Lung (tissue), 12 donors: ENCODE results near the gene IFNE. TPM values are rescaled to one million over a fixed set of nuclear protein-coding genes. Genes with fewer than 3 reads are reported as not detected.

Experiments used
- ATAC-seq: fragments of 200-7000 bp; cut with Tn5 transposase; one replicate; pipeline ENCODE4 v1.9.1; 2020; ENCODE audit warnings: moderate number of reproducible peaks; ENCODE audit not compliant: insufficient read depth, low FRiP score
- DNase-seq, 3 donors: peaks; one replicate each; pipeline ENCODE4 v3.0.0-alpha.2; 2013 to 2017
- H3K27ac ChIP-seq, 2 donors: one replicate each; pipeline ENCODE4 v1.5.1; 2013; ENCODE audit warnings: mild to moderate bottlenecking in 2 of 2, moderate library complexity in 2 of 2, control low read depth in 1 of 2, inconsistent platforms in 1 of 2, low read depth in 1 of 2, low read length in 1 of 2
- H3K27me3 ChIP-seq, 3 donors: one replicate each; pipeline ENCODE4 v1.5.1; 2013; ENCODE audit warnings: low read length in 2 of 3; ENCODE audit not compliant: control insufficient read depth in 3 of 3, insufficient read depth in 3 of 3
- H3K36me3 ChIP-seq, 4 donors: one replicate each; pipeline ENCODE4 v1.5.1; 2013; ENCODE audit warnings: low read length in 4 of 4, mild to moderate bottlenecking in 1 of 4, moderate library complexity in 1 of 4; ENCODE audit not compliant: control insufficient read depth in 4 of 4, insufficient read depth in 4 of 4
- H3K4me1 ChIP-seq, 5 donors: one replicate each; pipeline ENCODE4 v1.5.1; 2013; ENCODE audit warnings: low read length in 5 of 5, mild to moderate bottlenecking in 2 of 5, moderate library complexity in 1 of 5; ENCODE audit not compliant: control insufficient read depth in 5 of 5, insufficient read depth in 5 of 5
- H3K4me3 ChIP-seq: one replicate; pipeline ENCODE4 v1.5.1; 2013; ENCODE audit warnings: mild to moderate bottlenecking, control low read depth, moderate library complexity
- H3K9ac ChIP-seq, 2 donors: one replicate each; pipeline ENCODE4 v1.5.1; 2013; ENCODE audit warnings: low read length in 2 of 2, control low read depth in 1 of 2; ENCODE audit not compliant: insufficient read depth in 1 of 2
- H3K9me3 ChIP-seq, 4 donors: one replicate each; pipeline ENCODE4 v1.5.1; 2013; ENCODE audit warnings: low read length in 3 of 4, mild to moderate bottlenecking in 1 of 4, moderate library complexity in 1 of 4; ENCODE audit not compliant: control insufficient read depth in 4 of 4, insufficient read depth in 3 of 4
- CTCF ChIP-seq: IDR thresholded peaks from 2 replicates; pipeline ENCODE4 v1.5.1; 2012; ENCODE audit warnings: mild to moderate bottlenecking; ENCODE audit errors: control extremely low read depth, extremely low read depth
- WGBS, 2 donors: extraction: QIAGEN DNeasy Blood & Tissue Kit; methylation state at CpG; one replicate each; pipeline ENCODE4 v1.1.7; 2013; 5-methylcytosine and 5-hydroxymethylcytosine counted together
- polyA plus RNA-seq, 2 donors: library from polyadenylated mRNA; stranded (reverse); fragments of 200-250 nt; gene quantifications; one replicate each; pipeline ENCODE4 v1.2.1, GENCODE V29; 2013
- total RNA-seq, 2 donors: library from RNA; depleted of rRNA in 1 of 2; stranded (reverse); fragments of >200 nt in 1 of 2; gene quantifications; one replicate each; pipeline ENCODE4 v1.2.1, GENCODE V29; 2014 to 2021
- donor health status: control.
- donor health status: control.
- donor health status: Bipolar disorder and iron deficiency.
- donor health status: healthy.
- donor health status: DM: yes; HTN: yes; CAD: no.

The IFNE gene
- total and polyA plus RNA-seq, 4 donors = 0.20 TPM; not detected in 3

- no peaks in the 10 kb centered on the region for H3K4me1 ChIP-seq
- no peak overlapping the region for H3K9ac ChIP-seq
- H3K4me3 ChIP-seq = no peak overlapping the region
- no peak overlapping the region for H3K27ac ChIP-seq
- DNase-seq (no peak), ATAC-seq (no peak)
- H3K36me3 ChIP-seq = no peaks in the 10 kb centered on the region
- H3K9me3 ChIP-seq = no peaks in the 10 kb centered on the region
- no peak for TF ChIP-seq CTCF
- WGBS, 2 donors = 86 to 93% methylated on average over 5 of the region's 5 CpGs
- no peaks in the 10 kb centered on the region for H3K27me3 ChIP-seq
Measured at GRCh38 chr9:21470126-21470525, 12.0 kb downstream of the IFNE start.

- Histone ChIP-seq H3K9me3 (no peaks in the 10 kb centered on the region), H3K36me3 (no peaks in the 10 kb centered on the region), H3K27ac (no peak overlapping the region), H3K4me3 (no peak overlapping the region), H3K27me3 (no peaks in the 10 kb centered on the region), H3K9ac (no peak overlapping the region), H3K4me1 (no peaks in the 10 kb centered on the region)
- ATAC-seq (peak; percentile 58), DNase-seq (peak in 2 of 3 donors; percentile 22 to 42)
- TF ChIP-seq CTCF = peak; percentile 27
Measured at GRCh38 chr9:21465859-21466518, 16.1 kb downstream of the IFNE start.

GRCh38 chr9:21465138-21465537, 17.0 kb downstream of the IFNE start:
- Histone ChIP-seq H3K36me3 (no peaks in the 10 kb centered on the region), H3K4me3 (no peak overlapping the region), H3K4me1 (no peaks in the 10 kb centered on the region), H3K9me3 (no peaks in the 10 kb centered on the region), H3K9ac (no peak overlapping the region), H3K27ac (no peak overlapping the region), H3K27me3 (no peaks in the 10 kb centered on the region)
- no peak for TF ChIP-seq CTCF
- DNase-seq (no peak), ATAC-seq (no peak)
- WGBS, 2 donors = 90 to 92% methylated on average over 5 of the region's 5 CpGs

- H3K4me3 ChIP-seq = no peak overlapping the region
- H3K36me3 ChIP-seq = no peaks in the 10 kb centered on the region
- H3K27me3 ChIP-seq = no peaks in the 10 kb centered on the region
- 78 to 87% methylated on average over 1 of the region's 1 CpG for WGBS, 2 donors
- DNase-seq (no peak), ATAC-seq (no peak)
- no peak for TF ChIP-seq CTCF
- no peak overlapping the region for H3K27ac ChIP-seq
- H3K4me1 ChIP-seq = no peaks in the 10 kb centered on the region
- H3K9me3 ChIP-seq = no peaks in the 10 kb centered on the region
- H3K9ac ChIP-seq = no peak overlapping the region
Measured at GRCh38 chr9:21461377-21461776, 20.7 kb downstream of the IFNE start.
